SW480 (cell line): ENCODE data around the gene TXNIP.
"Not testable (repeated sequence)": the region's sequence is repeated elsewhere in the genome, so short reads cannot be mapped to it uniquely, and the experiment has no call there.

Experiments used
- DNase-seq: peaks from one replicate; pipeline ENCODE4 v3.0.0-alpha.2; 2016; ENCODE audit warnings: low spot score

Gene TXNIP

GRCh38 chr1:145996433-145997015 is at the start of gene TXNIP:
Gene TXNIP (minus strand): TSS chr1:145996579. CDS start chr1:145996266, 313 bp downstream.
- DNase-seq: peak; percentile 99

- DNase-seq: no peak
These were observed 43.4 kb upstream of the TXNIP start for GRCh38 chr1:146039844-146040194.

GRCh38 chr1:146036965-146037646 is 40.7 kb upstream of the TXNIP start:
- peak; percentile 89 for DNase-seq

GRCh38 chr1:146036241-146036964 is 40.0 kb upstream of the TXNIP start:
- DNase-seq: peak; percentile 76

- no peak for DNase-seq
These were observed 38.7 kb upstream of the TXNIP start for GRCh38 chr1:146035048-146035423.

- peak; percentile 68 for DNase-seq
These were observed 36.3 kb upstream of the TXNIP start for GRCh38 chr1:146032631-146033219.

- no peak for DNase-seq
These were observed 35.1 kb upstream of the TXNIP start for GRCh38 chr1:146031476-146031875.

- no peak for DNase-seq
These were observed 32.7 kb upstream of the TXNIP start for GRCh38 chr1:146029117-146029516.

GRCh38 chr1:146026650-146027049 is 30.3 kb upstream of the TXNIP start:
- not testable (repeated sequence) for DNase-seq

GRCh38 chr1:146025787-146026495 is 29.6 kb upstream of the TXNIP start:
- DNase-seq: not testable (repeated sequence)

- DNase-seq: no peak
These were observed 26.2 kb upstream of the TXNIP start for GRCh38 chr1:146022403-146023127.

- no peak for DNase-seq
These were observed 25.4 kb upstream of the TXNIP start, which contains the start of gene HJV for GRCh38 chr1:146021622-146022402. Gene HJV (minus strand): TSS chr1:146021735. CDS start chr1:146020231, 1,504 bp downstream.

GRCh38 chr1:146021050-146021445 is 24.7 kb upstream of the TXNIP start:
- no peak for DNase-seq

GRCh38 chr1:146020058-146021049 is 24.0 kb upstream of the TXNIP start:
- DNase-seq: no peak

- no peak for DNase-seq
These were observed 23.1 kb upstream of the TXNIP start for GRCh38 chr1:146019231-146020057.

- no peak for DNase-seq
These were observed 20.5 kb upstream of the TXNIP start for GRCh38 chr1:146016891-146017290.

- DNase-seq: no peak
These were observed 17.2 kb upstream of the TXNIP start for GRCh38 chr1:146013559-146013922.

- DNase-seq: peak; percentile 69
These were observed 16.6 kb upstream of the TXNIP start for GRCh38 chr1:146012703-146013558.
